ENCODE data around the gene ANKRD33B. TPM values are rescaled to one million over a fixed set of nuclear protein-coding genes. Genes with fewer than 3 reads are reported as not detected.
"Not testable (repeated sequence)": the region's sequence is repeated elsewhere in the genome, so short reads cannot be mapped to it uniquely, and the experiment has no call there.

ANKRD33B gene
- total RNA-seq, 1 donor from 2014 or later, result 13.3 TPM

DNA sequence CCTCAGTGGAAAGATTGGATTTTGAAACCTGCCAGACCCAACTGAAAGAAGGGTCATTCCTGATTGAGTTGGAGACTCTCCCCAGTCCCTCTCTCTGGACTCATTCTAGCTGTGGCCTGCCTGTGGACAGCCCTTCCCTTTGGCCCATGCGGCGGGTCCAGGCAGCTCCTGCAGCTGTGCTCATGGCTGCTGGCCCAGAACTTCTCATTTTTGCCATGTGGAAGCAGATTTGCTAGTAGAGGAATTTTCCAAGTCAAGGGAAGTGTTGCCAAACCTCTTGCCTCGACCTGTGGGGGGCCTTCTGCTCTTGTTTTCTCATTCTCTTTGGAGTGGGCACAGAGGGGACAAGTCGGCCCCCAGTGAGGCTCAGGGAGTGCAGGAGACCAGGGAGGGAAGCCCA, 89.2 kb downstream of the ANKRD33B start:
- intact Hi-C loops (cut with micrococcal nuclease), result no loop called here

DNA sequence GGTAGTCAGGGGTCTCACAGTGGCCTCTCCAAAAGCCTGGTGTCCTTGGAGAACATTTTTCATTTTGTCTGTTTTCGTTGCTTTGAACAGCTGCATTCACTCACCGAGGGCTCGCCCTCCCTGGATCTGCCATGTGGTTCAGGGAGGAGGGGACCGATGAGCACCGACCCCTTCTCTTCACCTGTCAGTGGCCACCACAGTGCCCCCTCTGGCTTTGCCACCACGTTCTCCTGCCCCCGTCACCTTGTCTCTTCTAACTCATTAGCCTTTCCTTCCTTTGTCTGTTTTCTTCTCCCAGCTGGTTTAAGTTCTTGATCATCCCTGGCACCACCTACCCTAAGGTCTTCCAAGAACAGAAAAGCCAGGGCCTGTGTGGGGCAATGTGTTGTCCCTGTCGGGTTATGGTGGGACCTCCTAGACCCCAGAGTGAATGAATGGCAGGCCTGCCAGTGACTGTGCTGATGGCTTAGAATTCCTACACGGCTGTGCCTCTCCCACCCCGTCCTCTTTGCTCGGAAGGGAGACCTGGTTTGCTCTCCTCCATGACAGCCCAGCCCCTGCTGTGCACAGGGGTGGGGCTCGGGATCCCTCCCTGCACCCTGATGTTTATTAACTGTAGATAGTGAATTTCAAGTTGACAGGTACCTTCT, 90.0 kb downstream of the ANKRD33B start:
- intact Hi-C loops (cut with micrococcal nuclease), result no loop called here

- intact Hi-C loops (cut with micrococcal nuclease), result no loop called here
These were observed 90.7 kb downstream of the ANKRD33B start for GRCh38 chr5:10654566-10654965.

GRCh38 chr5:10655161-10655971, 91.5 kb downstream of the ANKRD33B start:
- intact Hi-C loops (cut with micrococcal nuclease), result no loop called here

GRCh38 chr5:10655972-10656830, 92.3 kb downstream of the ANKRD33B start:
- intact Hi-C loops (cut with micrococcal nuclease), result no loop called here

- intact Hi-C loops (cut with micrococcal nuclease), result no loop called here
These were observed 94.4 kb downstream of the ANKRD33B start for GRCh38 chr5:10658265-10658664.

DNA sequence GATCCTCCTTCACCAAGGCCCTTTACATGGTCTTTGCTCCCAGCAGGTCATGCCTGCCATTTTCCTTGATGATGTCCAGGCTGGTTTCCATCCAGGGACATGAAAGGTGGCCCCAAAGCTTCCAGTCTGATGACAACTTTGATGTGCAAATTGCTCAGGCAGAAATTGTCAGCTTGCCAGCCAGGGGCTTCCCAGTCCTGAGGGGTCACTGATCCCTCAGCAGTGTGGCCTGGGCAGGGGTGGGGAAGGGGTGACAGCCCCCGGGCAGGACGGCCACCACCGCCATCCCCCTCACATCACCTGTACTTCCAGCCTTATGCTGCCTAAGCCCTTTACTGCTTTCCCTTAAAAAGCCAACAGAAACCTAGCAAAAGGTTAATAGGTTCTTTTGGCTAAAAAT, 96.3 kb downstream of the ANKRD33B start:
- intact Hi-C loops (cut with micrococcal nuclease), result no loop called here

DNA sequence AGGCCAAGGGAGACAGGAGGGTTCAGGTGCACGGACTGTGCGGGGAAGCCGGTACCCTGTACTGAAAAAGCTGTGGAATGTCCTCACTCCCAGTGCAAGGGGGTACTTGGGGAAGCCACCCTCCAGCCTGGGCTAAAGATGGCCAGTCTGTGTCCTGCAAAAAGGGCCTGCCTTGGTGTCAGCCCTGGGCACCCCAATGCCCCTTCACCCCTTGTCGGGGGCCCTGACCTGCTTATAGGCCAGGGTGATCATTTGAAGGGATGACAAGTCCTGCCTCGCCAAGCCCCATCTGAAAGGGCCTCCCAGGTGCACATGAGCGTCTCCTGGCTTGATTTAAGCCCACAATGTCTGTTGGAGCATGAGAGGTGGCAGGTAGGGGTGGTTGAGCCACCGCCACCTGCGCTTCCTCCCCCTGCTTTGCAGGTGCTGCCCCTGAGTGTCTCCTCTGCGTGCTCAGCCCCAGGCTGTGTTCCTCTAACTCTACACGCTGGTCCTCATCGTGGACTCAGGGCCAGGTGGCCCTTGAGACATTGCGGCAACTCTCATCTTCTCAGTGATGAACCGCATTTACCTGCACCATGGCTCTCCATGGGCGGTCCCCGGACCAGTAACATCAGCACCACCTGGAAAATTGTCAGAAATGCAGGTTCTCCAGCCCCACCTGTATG, 97.0 kb downstream of the ANKRD33B start:
- intact Hi-C loops (cut with micrococcal nuclease), result no loop called here

- intact Hi-C loops (cut with micrococcal nuclease), result no loop called here
These were observed 97.5 kb downstream of the ANKRD33B start for GRCh38 chr5:10661401-10661800.

- intact Hi-C loops (cut with micrococcal nuclease), result no loop called here
These were observed 98.2 kb downstream of the ANKRD33B start for GRCh38 chr5:10662083-10662482.

DNA sequence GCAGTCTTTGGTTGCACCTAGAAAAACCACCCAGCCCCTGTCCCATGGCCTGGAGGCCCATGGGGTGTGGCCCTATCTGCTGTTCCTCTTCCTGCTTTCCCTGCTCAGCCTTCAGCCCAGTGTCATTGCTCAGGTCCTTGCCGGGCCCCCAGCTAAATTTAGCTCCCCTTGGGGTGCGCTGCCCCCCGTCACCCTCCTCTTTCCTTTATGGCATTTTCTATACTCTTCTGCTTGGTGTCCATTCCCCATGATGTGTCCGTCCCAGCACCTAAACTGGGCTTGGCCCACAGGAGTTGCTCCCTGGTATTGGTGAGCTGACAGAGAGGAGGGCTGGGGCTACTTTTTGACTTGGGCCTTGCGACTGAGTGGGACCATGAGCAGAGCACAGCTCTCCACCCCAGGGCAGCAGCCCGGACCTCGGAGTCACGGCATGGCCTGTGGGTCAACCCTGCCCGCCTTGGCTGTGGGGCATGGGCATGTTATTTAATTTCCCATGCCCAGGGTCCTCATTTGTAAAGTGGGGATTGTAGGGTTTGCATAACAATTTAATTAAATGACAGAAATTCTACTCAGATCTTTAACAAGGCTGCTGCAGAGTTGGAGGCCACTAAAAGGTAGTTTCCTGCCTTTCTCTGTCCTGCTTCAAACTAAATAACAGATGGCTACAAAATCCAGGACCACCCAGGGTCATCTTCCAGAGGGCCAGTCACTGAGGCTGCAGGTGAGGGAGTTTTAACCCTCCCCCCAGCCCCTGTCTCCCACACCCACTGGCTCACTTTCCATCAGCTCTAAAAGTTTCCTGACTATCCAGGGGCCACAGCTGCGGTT, 99.0 kb downstream of the ANKRD33B start:
- intact Hi-C loops (cut with micrococcal nuclease), result no loop called here

- intact Hi-C loops (cut with micrococcal nuclease), result no loop called here
These were observed 99.8 kb downstream of the ANKRD33B start for GRCh38 chr5:10663489-10664179.

DNA sequence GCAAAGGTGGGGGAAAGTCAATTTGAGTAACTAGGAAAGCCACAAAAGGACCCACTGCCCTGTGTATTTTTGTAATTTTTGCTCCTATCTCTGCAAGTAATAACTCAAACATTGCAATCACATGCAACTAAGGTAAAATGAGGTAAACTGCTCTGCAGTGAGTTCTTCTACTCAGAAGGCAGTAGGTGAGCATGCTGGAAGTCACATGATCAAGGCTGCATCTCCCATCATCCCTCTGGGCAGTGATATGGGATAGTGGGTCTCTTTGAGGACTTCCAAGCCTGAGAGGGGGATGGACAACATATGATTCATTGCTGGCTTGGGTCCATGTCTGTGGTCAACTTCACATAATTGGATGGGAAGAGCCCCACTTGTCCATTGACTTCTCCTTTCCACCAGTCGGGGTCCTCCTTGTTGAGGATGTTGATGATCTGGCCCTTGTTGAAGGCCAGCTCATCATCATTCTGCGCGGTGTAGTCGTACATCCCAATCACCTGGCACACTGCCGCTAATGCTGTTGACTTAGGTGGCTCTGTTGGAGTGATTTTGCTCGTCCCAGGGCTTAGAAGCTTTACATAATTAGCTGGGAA, 100.4 kb downstream of the ANKRD33B start:
- intact Hi-C loops (cut with micrococcal nuclease), result not testable (repeated sequence)

- intact Hi-C loops (cut with micrococcal nuclease), result no loop called here
These were observed 101.9 kb downstream of the ANKRD33B start for GRCh38 chr5:10665799-10666198.

DNA sequence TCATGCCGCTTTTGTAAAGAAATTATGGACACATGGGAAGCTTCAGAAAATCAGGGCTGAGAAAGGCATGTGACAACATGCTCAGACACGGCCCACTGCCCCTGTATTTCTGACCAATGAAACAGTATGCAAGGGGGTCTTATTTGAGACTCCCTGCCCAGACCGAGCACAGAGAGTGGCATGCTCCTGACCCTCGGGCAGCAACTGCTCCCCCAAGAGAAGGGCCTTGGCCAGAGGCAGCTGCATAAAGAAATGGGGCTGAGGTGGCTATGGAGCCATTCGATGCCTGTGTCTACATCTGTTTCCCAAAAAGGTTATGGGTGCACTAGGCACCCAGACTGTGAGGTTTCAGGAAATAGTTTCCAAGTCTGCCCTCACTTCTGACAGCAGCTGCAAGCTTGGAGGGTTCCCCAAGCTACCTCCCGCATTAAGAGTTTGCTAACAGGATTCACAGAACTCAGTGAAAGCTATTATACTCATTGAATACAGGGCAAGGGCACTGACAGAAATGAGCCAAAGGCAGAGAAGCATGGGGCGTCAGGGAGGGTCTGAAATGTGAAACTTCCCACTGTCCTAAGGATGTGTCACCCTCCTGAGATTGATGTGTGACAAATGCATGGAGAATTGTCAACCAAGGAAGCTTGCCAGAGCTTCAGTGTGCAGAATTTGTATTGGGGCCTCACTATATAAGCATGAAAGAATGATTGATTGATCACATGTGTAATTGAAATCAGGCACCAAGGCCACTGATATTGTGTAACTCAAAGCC, 102.8 kb downstream of the ANKRD33B start:
- intact Hi-C loops (cut with micrococcal nuclease), result no loop called here

GRCh38 chr5:10667431-10668057, 103.7 kb downstream of the ANKRD33B start:
- intact Hi-C loops (cut with micrococcal nuclease), result no loop called here

DNA sequence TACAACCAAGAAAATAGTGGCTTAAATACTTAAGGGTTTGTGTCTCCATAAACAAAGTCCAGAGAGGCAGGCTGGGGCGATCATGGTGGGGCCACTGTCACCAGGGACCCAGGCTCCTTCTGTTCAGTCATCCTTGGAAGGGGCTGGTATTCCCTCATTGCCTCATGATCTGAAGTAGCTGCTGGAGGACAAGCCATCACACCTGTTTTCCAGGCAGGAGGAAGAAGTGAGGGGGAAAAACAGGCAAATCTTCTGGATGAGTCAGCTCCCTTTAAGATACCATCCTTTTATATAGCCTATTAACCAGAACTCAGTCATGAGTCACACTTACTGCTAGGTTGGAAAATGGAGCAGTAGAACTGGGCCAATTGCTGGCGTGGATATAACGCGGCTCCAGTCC, 104.8 kb downstream of the ANKRD33B start:
- intact Hi-C loops (cut with micrococcal nuclease), result no loop called here

GRCh38 chr5:10669983-10670382, 106.1 kb downstream of the ANKRD33B start:
- intact Hi-C loops (cut with micrococcal nuclease), result no loop called here
